OCI-LY7 (cell line): Measurements from ENCODE around the gene RSKR. TPM values are rescaled to one million over a fixed set of nuclear protein-coding genes. Genes with fewer than 3 reads are reported as not detected.

ENCODE experiments used
- BruUV-seq: library from RNA; stranded (reverse); fragments of 400-500 nt; replicated peaks from 2 replicates; lab custom pipeline; 2021; lab: Mats Ljungman, UMichigan
- CTCF ChIA-PET: fragments of 300-600 bp; sonication (Branson Sonifier 250); formaldehyde crosslinking; loops from one replicate; lab custom pipeline; 2022; ENCODE audit warnings: antibody characterized with exemption; ENCODE audit not compliant: unreplicated experiment; lab: Charles Lee
- POLR2A ChIA-PET: fragments of 300-600 bp; sonication (Branson Sonifier 250); formaldehyde crosslinking; loops from one replicate; lab custom pipeline; 2022; ENCODE audit warnings: antibody characterized with exemption; lab: Charles Lee
- DNase-seq: peaks from one replicate; pipeline ENCODE4 v3.0.0-alpha.2; 2015; ENCODE audit warnings: low spot score
- H2AFZ ChIP-seq: fragments of 200-600 bp; sonication (generic), shearing (Covaris generic); 2 replicates; pipeline ENCODE4 v1.6.1; 2014; ENCODE audit warnings: mild to moderate bottlenecking, antibody characterized with exemption, low read length, moderate library complexity
- H3K27ac ChIP-seq: fragments of 200-600 bp; sonication (generic); 2 replicates; pipeline ENCODE4 v1.5.1; 2014; ENCODE audit warnings: mixed run types, low read depth, mild to moderate bottlenecking, moderate library complexity, low read length, inconsistent platforms; ENCODE audit not compliant: poor library complexity, severe bottlenecking
- H3K36me3 ChIP-seq: fragments of 200-600 bp; sonication (generic); 2 replicates; pipeline ENCODE4 v1.6.1; 2014; ENCODE audit warnings: mild to moderate bottlenecking, antibody characterized with exemption, low read length, moderate library complexity, mixed read lengths; ENCODE audit not compliant: insufficient read depth
- H3K4me1 ChIP-seq: fragments of 200-600 bp; sonication (generic); 2 replicates; pipeline ENCODE4 v1.5.1; 2014; ENCODE audit warnings: mild to moderate bottlenecking, low read length; ENCODE audit not compliant: insufficient read depth, poor library complexity, severe bottlenecking
- H3K4me2 ChIP-seq: fragments of 200-600 bp; sonication (generic); 2 replicates; pipeline ENCODE4 v1.6.1; 2014; ENCODE audit warnings: mild to moderate bottlenecking, low read length
- H3K4me3 ChIP-seq: fragments of 200-600 bp; sonication (generic); 2 replicates; pipeline ENCODE4 v1.5.1; 2014; ENCODE audit warnings: mild to moderate bottlenecking, low read depth, low read length; ENCODE audit not compliant: poor library complexity, severe bottlenecking
- H3K79me2 ChIP-seq: fragments of 200-600 bp; sonication (generic); 2 replicates; pipeline ENCODE4 v1.6.1; 2016; ENCODE audit warnings: low read depth, mild to moderate bottlenecking, low read length, moderate library complexity, mixed read lengths; ENCODE audit not compliant: insufficient read depth
- H3K9me2 ChIP-seq: fragments of 200-600 bp; sonication (generic); 2 replicates; pipeline ENCODE4 v1.6.1; 2016; ENCODE audit warnings: mild to moderate bottlenecking, low read length, mixed read lengths; ENCODE audit not compliant: insufficient read depth
- H3K9me3 ChIP-seq: fragments of 200-600 bp; sonication (generic); 2 replicates; pipeline ENCODE4 v1.6.1; 2014; ENCODE audit warnings: mild to moderate bottlenecking, mixed run types, low read length, mixed read lengths
- H4K20me1 ChIP-seq: fragments of 200-600 bp; sonication (generic); 2 replicates; pipeline ENCODE4 v1.6.1; 2014; ENCODE audit warnings: mild to moderate bottlenecking, antibody characterized with exemption, low read length, moderate library complexity, mixed read lengths; ENCODE audit not compliant: insufficient read depth
- EZH2phosphoT487 ChIP-seq: fragments of 200-600 bp; sonication (generic); IDR thresholded peaks from 2 replicates; pipeline ENCODE4 v1.6.1; 2018; ENCODE audit warnings: low read depth, borderline replicate concordance, mild to moderate bottlenecking, mixed run types, antibody characterized with exemption, low read length, moderate library complexity, mixed read lengths
- intact Hi-C: fragments of 100-400 bp; cut with micrococcal nuclease; formaldehyde crosslinking; loops from one replicate; pipeline ENCODE4 v1.10.0; 2022; ENCODE audit not compliant: unreplicated experiment
- total RNA-seq, 2 experiments: library from RNA; depleted of rRNA in 1 of 2; stranded (reverse); fragments of >200 nt in 1 of 2; shearing (Covaris generic) in 1 of 2; gene quantifications; 2 replicates each; pipeline ENCODE4 v1.2.3, GENCODE V29; 2014 to 2022
- TF ChIP-seq, protein P1 (sequence below): fragments of 200-600 bp; sonication (generic); conservative IDR thresholded peaks from 2 replicates; pipeline ENCODE4 v1.5.1; 2014; ENCODE audit warnings: mild to moderate bottlenecking, antibody characterized with exemption, low read length, moderate library complexity, mixed read lengths

Gene RSKR
- total RNA-seq, 2 experiments from 2014 or later = 30.4 to 59.6 TPM

DNA sequence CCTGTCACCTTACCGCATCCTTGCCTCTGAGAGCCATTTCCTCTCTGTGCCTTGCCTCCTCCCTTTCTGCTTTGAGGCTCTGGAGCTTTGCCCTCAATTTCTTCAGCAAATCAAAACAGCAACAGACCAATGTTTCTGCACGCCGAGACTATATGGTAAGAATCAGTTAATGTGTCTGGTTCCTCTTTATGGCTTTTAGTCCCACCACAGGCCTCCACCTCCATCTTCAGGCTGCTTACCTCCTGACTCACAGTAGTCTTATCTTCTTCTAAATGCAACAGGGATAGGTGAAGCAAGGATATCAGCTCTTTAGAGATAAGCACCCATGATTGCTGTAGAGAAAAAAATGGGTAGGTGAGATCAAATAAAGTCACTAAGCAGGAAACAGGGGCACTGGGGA is 28.1 kb downstream of the RSKR start:
- Histone ChIP-seq H3K27ac (no peak overlapping the region), H3K4me3 (no peak overlapping the region), H3K4me2 (no peak overlapping the region), H3K9me3 (no peaks in the 10 kb centered on the region), H3K9me2 (no peaks in the 10 kb centered on the region), H3K4me1 (no peaks in the 10 kb centered on the region), H4K20me1 (no peaks in the 10 kb centered on the region), H2AFZ (no peak overlapping the region), H3K79me2 (no peaks in the 10 kb centered on the region), H3K36me3 (peaks cover 93% of the 10 kb centered on the region)
- no peak for DNase-seq
- BruUV-seq = no TSS peak
- POLR2A ChIA-PET = no interaction called here
- TF ChIP-seq, protein P1, sequence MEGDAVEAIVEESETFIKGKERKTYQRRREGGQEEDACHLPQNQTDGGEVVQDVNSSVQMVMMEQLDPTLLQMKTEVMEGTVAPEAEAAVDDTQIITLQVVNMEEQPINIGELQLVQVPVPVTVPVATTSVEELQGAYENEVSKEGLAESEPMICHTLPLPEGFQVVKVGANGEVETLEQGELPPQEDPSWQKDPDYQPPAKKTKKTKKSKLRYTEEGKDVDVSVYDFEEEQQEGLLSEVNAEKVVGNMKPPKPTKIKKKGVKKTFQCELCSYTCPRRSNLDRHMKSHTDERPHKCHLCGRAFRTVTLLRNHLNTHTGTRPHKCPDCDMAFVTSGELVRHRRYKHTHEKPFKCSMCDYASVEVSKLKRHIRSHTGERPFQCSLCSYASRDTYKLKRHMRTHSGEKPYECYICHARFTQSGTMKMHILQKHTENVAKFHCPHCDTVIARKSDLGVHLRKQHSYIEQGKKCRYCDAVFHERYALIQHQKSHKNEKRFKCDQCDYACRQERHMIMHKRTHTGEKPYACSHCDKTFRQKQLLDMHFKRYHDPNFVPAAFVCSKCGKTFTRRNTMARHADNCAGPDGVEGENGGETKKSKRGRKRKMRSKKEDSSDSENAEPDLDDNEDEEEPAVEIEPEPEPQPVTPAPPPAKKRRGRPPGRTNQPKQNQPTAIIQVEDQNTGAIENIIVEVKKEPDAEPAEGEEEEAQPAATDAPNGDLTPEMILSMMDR = no peak
- TF ChIP-seq EZH2phosphoT487 = no peak
- intact Hi-C loops = no loop called here
- CTCF ChIA-PET = interaction anchor here (0.6 kb wide), 1 partner anchor 18 kb away, joined by 3 read pairs; no protein-coding TSS in a partner anchor

DNA sequence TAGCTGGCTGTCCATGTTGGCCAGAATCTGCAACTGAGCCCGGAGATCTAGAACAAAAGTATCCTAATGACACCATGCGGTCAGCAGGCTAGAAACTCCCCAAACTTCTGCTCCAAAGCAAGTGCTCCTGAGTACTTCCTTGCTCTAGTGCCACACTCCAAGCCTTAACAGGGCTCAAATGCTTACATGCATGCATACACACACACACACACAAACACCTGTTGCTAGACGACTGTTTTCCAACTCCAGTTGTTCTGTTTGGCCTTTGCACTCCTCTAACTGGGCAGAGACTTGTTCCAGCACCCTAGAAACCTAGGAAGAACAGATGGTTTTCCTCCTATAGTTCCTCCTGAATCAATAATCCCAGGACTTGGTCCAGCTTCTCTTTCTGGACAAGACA is 29.6 kb downstream of the RSKR start:
- H3K4me2 ChIP-seq = no peak overlapping the region
- no peak for DNase-seq
- peaks cover 96% of the 10 kb centered on the region for H3K36me3 ChIP-seq
- intact Hi-C loops = no loop called here
- no peak overlapping the region for H3K4me3 ChIP-seq
- no peaks in the 10 kb centered on the region for H4K20me1 ChIP-seq
- no peaks in the 10 kb centered on the region for H3K9me3 ChIP-seq
- ChIA-PET POLR2A (interaction anchor here (1.4 kb wide), 1 partner anchor 9 kb away, joined by 3 read pairs; no protein-coding TSS in a partner anchor), CTCF (no interaction called here)
- H3K27ac ChIP-seq = no peak overlapping the region
- TF ChIP-seq, protein P1 = no peak
- TF ChIP-seq EZH2phosphoT487 = no peak
- no peaks in the 10 kb centered on the region for H3K4me1 ChIP-seq
- H3K9me2 ChIP-seq = no peaks in the 10 kb centered on the region
- H2AFZ ChIP-seq = no peak overlapping the region
- no peaks in the 10 kb centered on the region for H3K79me2 ChIP-seq
- no TSS peak for BruUV-seq

DNA sequence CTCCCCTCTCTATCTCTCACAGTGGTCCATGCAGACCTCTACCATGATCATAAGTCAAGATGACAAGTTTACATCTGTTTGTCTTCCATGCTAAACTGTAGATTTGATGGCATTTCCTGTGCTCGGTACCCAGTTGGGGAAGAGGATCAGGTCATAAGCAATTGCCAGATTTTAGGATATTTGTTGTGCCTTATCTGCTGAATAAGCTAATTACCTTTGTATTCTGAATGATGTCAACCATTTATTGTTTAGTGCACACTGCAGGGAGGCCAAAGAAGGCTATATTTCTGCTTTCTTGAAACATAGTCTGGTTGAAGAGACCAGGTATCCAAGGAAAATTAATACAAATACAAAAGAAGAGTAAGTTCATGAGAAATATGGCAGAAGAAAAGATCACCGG is 31.5 kb downstream of the RSKR start:
- Histone ChIP-seq H3K27ac (no peak overlapping the region), H2AFZ (no peak overlapping the region), H3K79me2 (no peaks in the 10 kb centered on the region), H4K20me1 (no peaks in the 10 kb centered on the region), H3K4me3 (no peak overlapping the region), H3K4me2 (no peak overlapping the region), H3K36me3 (peaks cover 96% of the 10 kb centered on the region), H3K4me1 (no peaks in the 10 kb centered on the region), H3K9me3 (no peaks in the 10 kb centered on the region), H3K9me2 (no peaks in the 10 kb centered on the region)
- CTCF ChIA-PET = no interaction called here
- intact Hi-C loops = no loop called here
- POLR2A ChIA-PET = no interaction called here
- BruUV-seq = no TSS peak
- no peak for DNase-seq
- no peak for TF ChIP-seq EZH2phosphoT487
- TF ChIP-seq, protein P1 = no peak
